GM10266 (cell line): Measurements from ENCODE around the gene AKAP1.

Experiments used
- DNase-seq: peaks from one replicate; pipeline ENCODE4 v3.0.0; 2012; ENCODE audit errors: extremely low spot score
- CTCF ChIP-seq: IDR thresholded peaks from 2 replicates; pipeline ENCODE4 v1.5.1; 2012; ENCODE audit warnings: mild to moderate bottlenecking, low read depth; ENCODE audit not compliant: control insufficient read depth, insufficient read depth; ENCODE audit errors: missing control alignments

Gene AKAP1

DNA sequence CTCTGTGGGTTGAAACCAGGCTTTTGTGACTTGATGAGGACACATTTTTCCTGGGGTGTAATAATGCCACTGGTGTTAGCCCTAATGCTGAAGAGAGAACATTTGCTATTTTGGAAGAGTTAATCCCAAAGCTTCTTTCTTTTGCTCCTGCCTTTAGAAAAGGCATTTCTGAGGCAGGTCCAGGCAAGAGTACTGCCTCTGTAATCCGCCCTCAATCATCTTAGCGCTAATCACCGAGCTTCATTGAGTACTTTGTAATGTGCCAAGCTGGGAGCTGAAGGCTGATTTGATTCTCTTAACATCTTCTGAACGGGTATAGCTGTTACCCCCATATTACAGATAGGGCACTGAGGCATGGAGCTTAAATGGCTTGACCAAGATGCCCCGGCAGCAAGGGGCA, 60.3 kb downstream of the AKAP1 start:
- DNase-seq, result no peak
- no peak for TF ChIP-seq CTCF

DNA sequence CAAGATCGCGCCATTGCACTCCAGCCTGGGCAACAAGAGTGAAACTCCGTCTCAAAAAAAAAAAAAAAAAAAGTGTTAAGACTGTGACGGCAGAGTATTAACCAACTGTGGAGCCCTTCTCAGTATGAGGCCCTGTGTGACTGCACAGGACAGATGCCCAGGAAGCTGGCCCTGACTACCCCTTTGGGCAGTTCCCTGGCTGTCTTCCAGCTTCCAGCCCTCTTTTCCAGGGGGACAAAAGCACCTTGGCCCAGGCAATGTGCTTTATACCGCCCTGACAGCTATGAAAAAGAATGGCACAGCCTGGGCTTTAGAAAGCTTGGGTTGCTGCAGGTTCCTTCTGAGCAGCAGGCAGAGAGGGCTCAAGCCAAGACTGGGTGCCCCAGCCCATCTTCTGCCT, 61.2 kb downstream of the AKAP1 start:
- no peak for DNase-seq
- no peak for TF ChIP-seq CTCF

- TF ChIP-seq CTCF, result no peak
- DNase-seq, result no peak
Measured at GRCh38 chr17:57151798-57152197, 66.8 kb downstream of the AKAP1 start.

DNA sequence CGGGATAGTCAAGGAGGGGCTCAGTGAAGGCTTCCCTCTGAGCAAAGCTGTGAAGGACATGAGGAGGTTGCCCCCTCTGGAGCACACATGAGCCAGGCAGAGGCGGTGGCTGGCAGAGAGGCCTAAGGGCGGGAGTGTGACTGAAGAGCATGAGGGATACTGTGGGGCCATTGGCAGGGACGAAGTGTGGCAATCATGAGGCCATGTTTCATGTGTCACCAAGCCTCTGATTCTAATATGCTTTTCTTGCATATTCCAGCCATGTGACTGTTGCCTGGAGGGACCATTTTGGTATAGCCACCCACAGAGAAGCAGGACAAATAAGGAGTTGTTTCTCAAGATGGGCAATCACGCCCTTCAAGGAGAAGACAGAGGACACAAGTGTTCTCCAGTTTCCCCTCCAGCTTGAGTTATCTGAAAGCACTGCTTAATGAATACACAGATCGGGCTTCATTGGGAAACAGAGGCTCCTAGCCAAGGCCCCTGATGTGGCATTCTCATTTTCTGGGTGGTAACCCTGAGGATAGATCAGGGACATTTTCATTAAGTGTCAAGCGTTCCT, 68.0 kb downstream of the AKAP1 start:
- no peak for DNase-seq
- no peak for TF ChIP-seq CTCF

GRCh38 chr17:57154921-57155320, 69.9 kb downstream of the AKAP1 start:
- no peak for TF ChIP-seq CTCF
- DNase-seq, result no peak

DNA sequence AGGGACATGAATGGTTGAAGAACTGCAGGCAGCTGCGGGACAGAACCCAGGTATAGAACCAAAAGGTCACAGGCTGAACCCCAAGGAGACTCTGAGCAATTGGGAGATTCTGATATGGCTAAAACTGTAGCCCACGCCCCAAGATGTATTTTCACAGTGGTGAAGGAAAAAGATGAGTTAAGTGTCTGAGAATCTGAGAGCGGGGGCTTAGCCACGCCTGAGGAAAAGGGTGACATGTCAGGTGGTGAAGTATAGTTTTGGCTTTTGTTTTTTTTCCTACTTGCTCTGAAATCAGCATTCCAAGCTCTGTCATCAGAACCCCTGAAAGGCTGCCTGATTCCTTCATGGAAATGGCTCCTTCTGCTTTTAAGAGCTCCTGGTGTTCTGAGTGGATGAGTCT, 73.3 kb downstream of the AKAP1 start:
- no peak for DNase-seq
- TF ChIP-seq CTCF, result no peak

GRCh38 chr17:57158795-57159194, 73.7 kb downstream of the AKAP1 start:
- no peak for DNase-seq
- no peak for TF ChIP-seq CTCF
